ENCODE data around the gene KCP. TPM values are rescaled to one million over a fixed set of nuclear protein-coding genes. Genes with fewer than 3 reads are reported as not detected.

Gene KCP
- total RNA-seq, 2 experiments from 2014 or later = 1.4 to 2.3 TPM

DNA sequence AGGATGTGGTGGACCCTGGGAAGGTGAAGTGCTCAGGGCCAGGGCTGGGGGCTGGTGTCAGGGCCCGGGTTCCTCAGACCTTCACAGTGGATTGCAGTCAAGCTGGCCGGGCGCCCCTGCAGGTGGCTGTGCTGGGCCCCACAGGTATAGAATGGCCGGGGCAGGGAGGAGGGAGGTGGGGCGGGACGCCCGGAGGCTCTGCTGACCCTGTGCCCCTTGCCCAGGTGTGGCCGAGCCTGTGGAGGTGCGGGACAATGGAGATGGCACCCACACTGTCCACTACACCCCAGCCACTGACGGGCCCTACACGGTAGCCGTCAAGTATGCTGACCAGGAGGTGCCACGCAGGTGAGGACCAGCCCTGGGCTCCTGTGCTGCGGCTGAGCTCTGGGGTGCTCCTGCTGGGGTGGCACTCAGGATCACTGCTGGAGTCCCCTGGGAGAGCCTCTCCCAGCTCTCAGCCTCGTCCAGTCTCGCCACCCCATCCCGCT is 62.7 kb downstream of the KCP start:
- H2AFZ ChIP-seq (ENCODE audit: low read length) = no peak overlapping the region
- H3K4me1 ChIP-seq (ENCODE audit: insufficient read depth, low read length, poor library complexity, severe bottlenecking) = no peaks in the 10 kb centered on the region
- H3K27ac ChIP-seq (ENCODE audit: low read depth, low read length, poor library complexity, severe bottlenecking) = no peak overlapping the region
- intact Hi-C loops (cut with micrococcal nuclease; ENCODE audit: unreplicated experiment) = no loop called here
- H3K9me3 ChIP-seq (ENCODE audit: low read length) = no peaks in the 10 kb centered on the region
- H3K79me2 ChIP-seq (ENCODE audit: insufficient read depth, low read depth, low read length) = no peaks in the 10 kb centered on the region
- H3K36me3 ChIP-seq (ENCODE audit: insufficient read depth, low read length) = no peaks in the 10 kb centered on the region
- no peak for DNase-seq (ENCODE audit: low spot score)
- H4K20me1 ChIP-seq (ENCODE audit: insufficient read depth, low read length) = no peaks in the 10 kb centered on the region
- TF ChIP-seq, protein P1, sequence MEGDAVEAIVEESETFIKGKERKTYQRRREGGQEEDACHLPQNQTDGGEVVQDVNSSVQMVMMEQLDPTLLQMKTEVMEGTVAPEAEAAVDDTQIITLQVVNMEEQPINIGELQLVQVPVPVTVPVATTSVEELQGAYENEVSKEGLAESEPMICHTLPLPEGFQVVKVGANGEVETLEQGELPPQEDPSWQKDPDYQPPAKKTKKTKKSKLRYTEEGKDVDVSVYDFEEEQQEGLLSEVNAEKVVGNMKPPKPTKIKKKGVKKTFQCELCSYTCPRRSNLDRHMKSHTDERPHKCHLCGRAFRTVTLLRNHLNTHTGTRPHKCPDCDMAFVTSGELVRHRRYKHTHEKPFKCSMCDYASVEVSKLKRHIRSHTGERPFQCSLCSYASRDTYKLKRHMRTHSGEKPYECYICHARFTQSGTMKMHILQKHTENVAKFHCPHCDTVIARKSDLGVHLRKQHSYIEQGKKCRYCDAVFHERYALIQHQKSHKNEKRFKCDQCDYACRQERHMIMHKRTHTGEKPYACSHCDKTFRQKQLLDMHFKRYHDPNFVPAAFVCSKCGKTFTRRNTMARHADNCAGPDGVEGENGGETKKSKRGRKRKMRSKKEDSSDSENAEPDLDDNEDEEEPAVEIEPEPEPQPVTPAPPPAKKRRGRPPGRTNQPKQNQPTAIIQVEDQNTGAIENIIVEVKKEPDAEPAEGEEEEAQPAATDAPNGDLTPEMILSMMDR (conservative IDR thresholded peaks at IDR 0.05; ENCODE audit: low read length) = no peak
- no peak for TF ChIP-seq EZH2phosphoT487 (IDR thresholded peaks at IDR 0.05; ENCODE audit: borderline replicate concordance, low read depth, low read length)
- H3K4me3 ChIP-seq (ENCODE audit: low read depth, low read length, poor library complexity, severe bottlenecking) = no peak overlapping the region
- ChIA-PET CTCF (ENCODE audit: unreplicated experiment) (interaction anchor here (0.8 kb wide), 1 partner anchor 36 kb away, joined by 4 read pairs; no protein-coding TSS in a partner anchor), POLR2A (no interaction called here)
- H3K4me2 ChIP-seq (ENCODE audit: low read length) = no peak overlapping the region
- H3K9me2 ChIP-seq (ENCODE audit: insufficient read depth, low read length) = no peaks in the 10 kb centered on the region
- no TSS peak for BruUV-seq (replicated peaks)

GRCh38 chr7:128846781-128847444 is 63.6 kb downstream of the KCP start:
- ChIA-PET CTCF (ENCODE audit: unreplicated experiment) (no interaction called here), POLR2A (no interaction called here)
- no TSS peak for BruUV-seq (replicated peaks)
- H3K79me2 ChIP-seq (ENCODE audit: insufficient read depth, low read depth, low read length) = no peaks in the 10 kb centered on the region
- H3K4me1 ChIP-seq (ENCODE audit: insufficient read depth, low read length, poor library complexity, severe bottlenecking) = no peaks in the 10 kb centered on the region
- no peak overlapping the region for H3K27ac ChIP-seq (ENCODE audit: low read depth, low read length, poor library complexity, severe bottlenecking)
- H3K36me3 ChIP-seq (ENCODE audit: insufficient read depth, low read length) = no peaks in the 10 kb centered on the region
- H3K9me3 ChIP-seq (ENCODE audit: low read length) = no peaks in the 10 kb centered on the region
- intact Hi-C loops (cut with micrococcal nuclease; ENCODE audit: unreplicated experiment) = no loop called here
- TF ChIP-seq, protein P1 (conservative IDR thresholded peaks at IDR 0.05; ENCODE audit: low read length) = no peak
- TF ChIP-seq EZH2phosphoT487 (IDR thresholded peaks at IDR 0.05; ENCODE audit: borderline replicate concordance, low read depth, low read length) = no peak
- DNase-seq (ENCODE audit: low spot score) = no peak
- no peak overlapping the region for H2AFZ ChIP-seq (ENCODE audit: low read length)
- H3K4me2 ChIP-seq (ENCODE audit: low read length) = no peak overlapping the region
- H4K20me1 ChIP-seq (ENCODE audit: insufficient read depth, low read length) = no peaks in the 10 kb centered on the region
- no peak overlapping the region for H3K4me3 ChIP-seq (ENCODE audit: low read depth, low read length, poor library complexity, severe bottlenecking)
- H3K9me2 ChIP-seq (ENCODE audit: insufficient read depth, low read length) = no peaks in the 10 kb centered on the region

DNA sequence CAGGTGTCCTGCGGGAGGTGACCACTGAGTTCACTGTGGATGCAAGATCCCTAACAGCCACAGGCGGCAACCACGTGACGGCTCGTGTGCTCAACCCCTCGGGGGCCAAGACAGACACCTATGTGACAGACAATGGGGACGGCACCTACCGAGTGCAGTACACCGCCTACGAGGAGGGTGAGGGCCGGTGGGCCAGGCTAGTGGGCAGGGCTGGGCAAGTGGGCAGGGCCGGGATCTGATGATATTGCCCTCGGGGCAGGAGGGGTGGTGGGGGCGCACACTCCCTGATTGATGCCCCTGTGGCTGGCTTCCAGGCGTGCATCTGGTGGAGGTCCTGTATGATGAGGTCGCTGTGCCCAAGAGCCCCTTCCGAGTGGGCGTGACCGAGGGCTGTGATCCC is 64.5 kb downstream of the KCP start:
- Histone ChIP-seq H3K79me2 (ENCODE audit: insufficient read depth, low read depth, low read length) (no peaks in the 10 kb centered on the region), H3K4me2 (ENCODE audit: low read length) (no peak overlapping the region), H2AFZ (ENCODE audit: low read length) (no peak overlapping the region), H3K9me3 (ENCODE audit: low read length) (no peaks in the 10 kb centered on the region), H3K9me2 (ENCODE audit: insufficient read depth, low read length) (no peaks in the 10 kb centered on the region), H3K4me3 (ENCODE audit: low read depth, low read length, poor library complexity, severe bottlenecking) (no peak overlapping the region), H3K27ac (ENCODE audit: low read depth, low read length, poor library complexity, severe bottlenecking) (no peak overlapping the region), H3K4me1 (ENCODE audit: insufficient read depth, low read length, poor library complexity, severe bottlenecking) (peaks cover 3% of the 10 kb centered on the region), H3K36me3 (ENCODE audit: insufficient read depth, low read length) (no peaks in the 10 kb centered on the region), H4K20me1 (ENCODE audit: insufficient read depth, low read length) (no peaks in the 10 kb centered on the region)
- BruUV-seq (replicated peaks) = no TSS peak
- DNase-seq (ENCODE audit: low spot score) = no peak
- ChIA-PET POLR2A (no interaction called here), CTCF (ENCODE audit: unreplicated experiment) (no interaction called here)
- intact Hi-C loops (cut with micrococcal nuclease; ENCODE audit: unreplicated experiment) = no loop called here
- no peak for TF ChIP-seq EZH2phosphoT487 (IDR thresholded peaks at IDR 0.05; ENCODE audit: borderline replicate concordance, low read depth, low read length)
- TF ChIP-seq, protein P1 (conservative IDR thresholded peaks at IDR 0.05; ENCODE audit: low read length) = no peak
